B cell (primary cell): ENCODE data around the gene EEF1AKMT2. TPM values are rescaled to one million over a fixed set of nuclear protein-coding genes. Genes with fewer than 3 reads are reported as not detected.

Experiments used
- ATAC-seq: fragments of 200-7000 bp; cut with Tn5 transposase; one replicate; pipeline ENCODE4 v1.10.0; 2021; ENCODE audit warnings: low read depth, mild to moderate bottlenecking, moderate number of reproducible peaks, moderate library complexity
- CTCF ChIA-PET: fragments of 350-600 bp; sonication (Branson Sonifier 250); formaldehyde crosslinking; loops from one replicate; lab custom pipeline; 2021; ENCODE audit warnings: antibody characterized with exemption, inconsistent platforms; lab: Charles Lee
- POLR2A ChIA-PET: fragments of 350-600 bp; sonication (Branson Sonifier 250); formaldehyde crosslinking; loops from one replicate; lab custom pipeline; 2021; ENCODE audit warnings: antibody characterized with exemption; lab: Charles Lee
- DNase-seq: peaks from one replicate; pipeline ENCODE4 v3.0.0; 2013
- H2AFZ ChIP-seq: 2 replicates; pipeline ENCODE4 v1.6.1; 2012; ENCODE audit warnings: mild to moderate bottlenecking, low read depth, low read length; ENCODE audit not compliant: insufficient read depth, poor library complexity, severe bottlenecking
- H3K27ac ChIP-seq, 2 donors: 1 replicate in 1 of 2; 2 replicates in 1 of 2; pipeline ENCODE4 v1.5.1; 2012 to 2013; ENCODE audit warnings: low read length in 2 of 2, mild to moderate bottlenecking in 2 of 2, moderate library complexity in 1 of 2
- H3K27me3 ChIP-seq, 4 experiments: fragments of 200-600 bp in 1 of 4; sonication (generic) in 1 of 4; replicated peaks in 1 of 4; 1 replicate in 2 of 4; 2 replicates in 2 of 4; pipeline versions ENCODE4 v1.6.1 to v1.7.0; 2013 to 2016; ENCODE audit warnings: low read length in 3 of 4, mild to moderate bottlenecking in 2 of 4, mixed read lengths in 1 of 4, moderate library complexity in 1 of 4; ENCODE audit not compliant: insufficient read depth in 4 of 4, control insufficient read depth in 3 of 4; ENCODE audit errors: control extremely low read depth in 1 of 4
- H3K36me3 ChIP-seq, 2 experiments: replicated peaks in 1 of 2; 1 replicate in 1 of 2; 2 replicates in 1 of 2; pipeline versions ENCODE4 v1.6.1 to v1.7.1; 2013; ENCODE audit warnings: low read length in 1 of 2; ENCODE audit not compliant: insufficient read depth in 2 of 2, control insufficient read depth in 1 of 2; ENCODE audit errors: control extremely low read depth in 1 of 2, extremely low read depth in 1 of 2
- H3K4me1 ChIP-seq, 2 donors: fragments of 200-600 bp in 1 of 2; sonication (generic) in 1 of 2; 1 replicate in 1 of 2; 2 replicates in 1 of 2; pipeline versions ENCODE4 v1.5.1 to v1.6.1; 2013 to 2017; ENCODE audit warnings: low read length in 2 of 2; ENCODE audit not compliant: control insufficient read depth in 2 of 2, insufficient read depth in 2 of 2
- H3K4me2 ChIP-seq: replicated peaks from 2 replicates; pipeline ENCODE3; 2012; ENCODE audit warnings: mild to moderate bottlenecking, low read depth, low read length; ENCODE audit not compliant: poor library complexity, severe bottlenecking
- H3K4me3 ChIP-seq, 5 experiments: fragments of 200-600 bp in 1 of 5; sonication (generic) in 1 of 5; 1 replicate in 3 of 5; 2 replicates in 2 of 5; pipeline versions ENCODE4 v1.5.1 to v1.7.0; 2011 to 2016; ENCODE audit warnings: low read length in 4 of 5, mild to moderate bottlenecking in 4 of 5, low read depth in 2 of 5, control low read depth in 1 of 5, moderate library complexity in 1 of 5; ENCODE audit not compliant: insufficient read depth in 1 of 5; ENCODE audit errors: control extremely low read depth in 1 of 5, extremely low read depth in 1 of 5
- H3K79me2 ChIP-seq: fragments of 200-600 bp; sonication (generic); one replicate; pipeline ENCODE4 v1.6.0; 2016; ENCODE audit warnings: low read length; ENCODE audit not compliant: control insufficient read depth, insufficient read depth
- H3K9ac ChIP-seq: fragments of 200-600 bp; sonication (generic); 2 replicates; pipeline ENCODE4 v1.6.1; 2017; ENCODE audit warnings: mild to moderate bottlenecking, low read length, moderate library complexity
- H3K9me3 ChIP-seq, 3 donors: one replicate each; pipeline versions ENCODE4 v1.6.1 to v1.7.1; 2013; ENCODE audit warnings: low read length in 2 of 3; ENCODE audit not compliant: control insufficient read depth in 2 of 3, insufficient read depth in 1 of 3; ENCODE audit errors: control extremely low read depth in 1 of 3
- H4K20me1 ChIP-seq: 2 replicates; pipeline ENCODE4 v1.6.0; 2012; ENCODE audit warnings: mild to moderate bottlenecking, low read length; ENCODE audit not compliant: insufficient read depth, control insufficient read depth, poor library complexity, severe bottlenecking
- H3K27ac Mint-ChIP-seq: one replicate; pipeline ENCODE4 v1.8.0; 2021; ENCODE audit warnings: mixed read lengths
- H3K27me3 Mint-ChIP-seq: one replicate; pipeline ENCODE4 v1.8.0; 2021; ENCODE audit warnings: mixed read lengths
- H3K4me1 Mint-ChIP-seq: one replicate; pipeline ENCODE4 v1.8.0; 2021; ENCODE audit warnings: mixed read lengths
- H3K4me3 Mint-ChIP-seq: one replicate; pipeline ENCODE4 v1.8.0; 2021; ENCODE audit warnings: mixed read lengths
- H3K9me3 Mint-ChIP-seq: one replicate; pipeline ENCODE4 v1.8.0; 2022; ENCODE audit warnings: mixed read lengths; ENCODE audit not compliant: insufficient read depth
- CTCF ChIP-seq: fragments of 200-600 bp; IDR thresholded peaks from one replicate; pipeline ENCODE4 v1.8.0; 2022; ENCODE audit warnings: antibody characterized with exemption, mild to moderate bottlenecking
- EZH2 ChIP-seq: IDR thresholded peaks from 2 replicates; pipeline ENCODE4 v1.6.1; 2012; ENCODE audit warnings: borderline replicate concordance, low read depth, mild to moderate bottlenecking, moderate library complexity, low read length; ENCODE audit not compliant: insufficient read depth, poor library complexity, severe bottlenecking
- WGBS: methylation state at CpG from one replicate; pipeline ENCODE4 v1.1.5; 2013; ENCODE audit warnings: missing lambda C conversion rate; ENCODE audit not compliant: insufficient coverage; 5-methylcytosine and 5-hydroxymethylcytosine counted together
- intact Hi-C: fragments of 100-400 bp; cut with micrococcal nuclease; formaldehyde crosslinking; loops from one replicate; pipeline ENCODE4 v1.10.0; 2022
- polyA plus RNA-seq: library from polyadenylated mRNA; depleted of rRNA; stranded (reverse); fragments of >200 nt; gene quantifications from 2 replicates; pipeline ENCODE4 v1.2.3, GENCODE V29; 2012
- total RNA-seq, 2 donors: library from RNA; stranded (reverse); fragments of 120-200 nt in 1 of 2; gene quantifications; 1 replicate in 1 of 2; 2 replicates in 1 of 2; pipeline versions ENCODE4 v1.2.3 to v1.2.4, GENCODE V29; 2013 to 2022

Gene EEF1AKMT2
- total and polyA plus RNA-seq, 2 donors (not counting 1 experiment from before 2014, with no cell fraction given) = 8.8 to 15.0 TPM

- Mint-ChIP-seq H3K9me3 (no peaks in the 10 kb centered on the region), H3K27me3 (no peaks in the 10 kb centered on the region), H3K27ac (peak overlapping the region; percentile 95), H3K4me3 (peak overlapping the region; percentile 73), H3K4me1 (peaks cover 93% of the 10 kb centered on the region)
- peak overlapping the region in 1 of 5 experiments; percentile 26 for H3K4me3 ChIP-seq
- ATAC-seq (no peak), DNase-seq (peak; percentile 49)
- H2AFZ ChIP-seq = peak overlapping the region; percentile 32
- H3K27me3 ChIP-seq = no peaks in the 10 kb centered on the region
- TF ChIP-seq EZH2 (no peak), CTCF (no peak)
- no peaks in the 10 kb centered on the region for H3K9me3 ChIP-seq
- H3K9ac ChIP-seq = peak overlapping the region; percentile 14
- 53% methylated on average over 8 of the region's 16 CpGs for WGBS
- POLR2A ChIA-PET = interaction anchor here (0.6 to 3.4 kb wide), 5 partner anchors 13 to 186 kb away, joined by 3 to 15 read pairs (median 6); no protein-coding TSS in a partner anchor
- peaks cover 100% of the 10 kb centered on the region in 2 donors for H3K4me1 ChIP-seq
- peak overlapping the region; percentile 92 to 98 for H3K27ac ChIP-seq
- H4K20me1 ChIP-seq = peaks cover 63% of the 10 kb centered on the region
- CTCF ChIA-PET = interaction anchor here (0.7 to 19.2 kb wide), 8 partner anchors 10 to 191 kb away, joined by 3 to 353 read pairs (median 31); no protein-coding TSS in a partner anchor
- peaks cover 97% of the 10 kb centered on the region for H3K79me2 ChIP-seq
- H3K4me2 ChIP-seq = peak overlapping the region; percentile 61
- H3K36me3 ChIP-seq = peaks cover 6 to 35% of the 10 kb centered on the region in 2 experiments
- intact Hi-C loops = loop anchor here (5.0 kb wide), 1 partner anchor 34 kb away; no protein-coding TSS in a partner anchor
These were observed 70.2 kb downstream of the EEF1AKMT2 start for GRCh38 chr10:124721330-124722045.
